ENCODE results near the gene DCST2. TPM values are rescaled to one million over a fixed set of nuclear protein-coding genes. Genes with fewer than 3 reads are reported as not detected.

The DCST2 gene
- total and polyA plus RNA-seq, 4 donors, result 0.31 to 1.7 (median 1.2) TPM

DNA sequence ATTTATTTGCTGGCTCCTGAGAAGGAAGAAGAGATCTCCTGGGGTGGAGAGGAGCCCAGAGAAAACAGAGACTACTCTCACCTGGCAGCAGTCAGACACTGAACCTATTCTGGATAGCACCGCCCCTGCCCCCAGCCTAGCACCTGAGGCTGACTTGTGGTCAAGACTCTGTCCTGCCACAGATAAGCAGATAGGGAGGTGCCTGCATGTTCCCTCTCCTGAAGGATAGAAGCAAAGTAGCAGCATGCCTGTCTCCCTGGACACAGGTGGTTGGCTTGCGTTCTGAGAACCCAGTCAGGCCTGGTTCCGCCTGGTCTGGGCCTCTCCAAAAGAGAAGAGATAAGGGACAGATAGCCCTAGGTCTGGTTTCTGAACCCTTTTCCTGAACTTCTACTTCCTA, 43.8 kb upstream of the DCST2 start:
- peaks cover 0 to 31% (median 26%) of the 10 kb centered on the region in 3 donors for H3K27me3 ChIP-seq (ENCODE audit: control insufficient read depth in 3 of 3, insufficient read depth in 3 of 3, low read length in 2 of 3)
- H3K4me1 ChIP-seq (ENCODE audit: control insufficient read depth in 5 of 5, insufficient read depth in 5 of 5, low read length in 5 of 5), result peaks cover 0 to 34% (median 5%) of the 10 kb centered on the region in 5 donors
- H3K36me3 ChIP-seq (ENCODE audit: control insufficient read depth in 4 of 4, insufficient read depth in 4 of 4, low read length in 4 of 4), result no peaks in the 10 kb centered on the region
- 85 to 92% methylated on average over 3 of the region's 3 CpGs for WGBS, 2 donors
- no peak for TF ChIP-seq CTCF (IDR thresholded peaks at IDR 0.05; ENCODE audit: control extremely low read depth, extremely low read depth)
- H3K27ac ChIP-seq (ENCODE audit: low read depth in 1 of 2, low read length in 1 of 2), result no peak overlapping the region
- ATAC-seq (ENCODE audit: insufficient read depth, low FRiP score) (no peak), DNase-seq (no peak)
- H3K9me3 ChIP-seq (ENCODE audit: control insufficient read depth in 4 of 4, insufficient read depth in 3 of 4, low read length in 3 of 4), result no peaks in the 10 kb centered on the region
- H3K9ac ChIP-seq (ENCODE audit: insufficient read depth in 1 of 2, low read length in 2 of 2), result no peak overlapping the region
- H3K4me3 ChIP-seq, result no peak overlapping the region

DNA sequence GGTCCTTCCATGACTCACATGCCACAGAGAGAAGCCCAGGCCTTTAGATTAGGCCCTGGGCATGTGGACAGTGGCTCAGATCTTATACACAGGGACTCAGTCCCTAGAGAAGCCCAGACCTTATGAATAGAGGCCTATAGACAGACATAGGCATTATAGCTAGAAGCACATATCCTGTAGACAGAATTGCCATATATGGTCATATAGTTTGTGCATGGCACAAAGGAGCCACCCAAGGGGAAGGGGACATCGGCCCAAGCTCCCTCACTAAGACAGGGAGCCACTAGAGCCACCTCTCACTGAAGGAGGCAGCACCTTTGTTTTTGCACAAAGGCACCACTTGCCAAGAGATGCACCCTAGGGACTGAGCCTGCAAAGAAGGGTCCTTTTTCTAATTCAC, 42.8 kb upstream of the DCST2 start:
- no peak for TF ChIP-seq CTCF (IDR thresholded peaks at IDR 0.05; ENCODE audit: control extremely low read depth, extremely low read depth)
- Histone ChIP-seq H3K9ac (ENCODE audit: insufficient read depth in 1 of 2, low read length in 2 of 2) (no peak overlapping the region), H3K36me3 (ENCODE audit: control insufficient read depth in 4 of 4, insufficient read depth in 4 of 4, low read length in 4 of 4) (no peaks in the 10 kb centered on the region), H3K9me3 (ENCODE audit: control insufficient read depth in 4 of 4, insufficient read depth in 3 of 4, low read length in 3 of 4) (no peaks in the 10 kb centered on the region), H3K27ac (ENCODE audit: low read depth in 1 of 2, low read length in 1 of 2) (no peak overlapping the region), H3K4me3 (no peak overlapping the region), H3K4me1 (ENCODE audit: control insufficient read depth in 5 of 5, insufficient read depth in 5 of 5, low read length in 5 of 5) (peaks cover 0 to 28% (median 5%) of the 10 kb centered on the region in 5 donors), H3K27me3 (ENCODE audit: control insufficient read depth in 3 of 3, insufficient read depth in 3 of 3, low read length in 2 of 3) (peaks cover 0 to 31% (median 25%) of the 10 kb centered on the region in 3 donors)
- WGBS, 2 donors, result 78 to 80% methylated on average over 1 of the region's 1 CpG
- DNase-seq (no peak), ATAC-seq (ENCODE audit: insufficient read depth, low FRiP score) (no peak)

GRCh38 chr1:155075535-155075934, 42.0 kb upstream of the DCST2 start:
- DNase-seq (no peak), ATAC-seq (ENCODE audit: insufficient read depth, low FRiP score) (no peak)
- no peak overlapping the region for H3K27ac ChIP-seq (ENCODE audit: low read depth in 1 of 2, low read length in 1 of 2)
- peaks cover 2 to 26% (median 12%) of the 10 kb centered on the region in 5 donors for H3K4me1 ChIP-seq (ENCODE audit: control insufficient read depth in 5 of 5, insufficient read depth in 5 of 5, low read length in 5 of 5)
- no peaks in the 10 kb centered on the region for H3K36me3 ChIP-seq (ENCODE audit: control insufficient read depth in 4 of 4, insufficient read depth in 4 of 4, low read length in 4 of 4)
- no peaks in the 10 kb centered on the region for H3K9me3 ChIP-seq (ENCODE audit: control insufficient read depth in 4 of 4, insufficient read depth in 3 of 4, low read length in 3 of 4)
- no peak overlapping the region for H3K9ac ChIP-seq (ENCODE audit: insufficient read depth in 1 of 2, low read length in 2 of 2)
- peaks cover 0 to 26% (median 18%) of the 10 kb centered on the region in 3 donors for H3K27me3 ChIP-seq (ENCODE audit: control insufficient read depth in 3 of 3, insufficient read depth in 3 of 3, low read length in 2 of 3)
- WGBS, 2 donors, result 75 to 78% methylated on average over 5 of the region's 5 CpGs
- H3K4me3 ChIP-seq, result no peak overlapping the region
- no peak for TF ChIP-seq CTCF (IDR thresholded peaks at IDR 0.05; ENCODE audit: control extremely low read depth, extremely low read depth)
